CMK (cell line): ENCODE results near the gene NCAPH2.

Source experiments
- DNase-seq: peaks from one replicate; pipeline ENCODE4 v3.0.0-alpha.2; 2010; ENCODE audit warnings: low read depth

NCAPH2 gene

DNA sequence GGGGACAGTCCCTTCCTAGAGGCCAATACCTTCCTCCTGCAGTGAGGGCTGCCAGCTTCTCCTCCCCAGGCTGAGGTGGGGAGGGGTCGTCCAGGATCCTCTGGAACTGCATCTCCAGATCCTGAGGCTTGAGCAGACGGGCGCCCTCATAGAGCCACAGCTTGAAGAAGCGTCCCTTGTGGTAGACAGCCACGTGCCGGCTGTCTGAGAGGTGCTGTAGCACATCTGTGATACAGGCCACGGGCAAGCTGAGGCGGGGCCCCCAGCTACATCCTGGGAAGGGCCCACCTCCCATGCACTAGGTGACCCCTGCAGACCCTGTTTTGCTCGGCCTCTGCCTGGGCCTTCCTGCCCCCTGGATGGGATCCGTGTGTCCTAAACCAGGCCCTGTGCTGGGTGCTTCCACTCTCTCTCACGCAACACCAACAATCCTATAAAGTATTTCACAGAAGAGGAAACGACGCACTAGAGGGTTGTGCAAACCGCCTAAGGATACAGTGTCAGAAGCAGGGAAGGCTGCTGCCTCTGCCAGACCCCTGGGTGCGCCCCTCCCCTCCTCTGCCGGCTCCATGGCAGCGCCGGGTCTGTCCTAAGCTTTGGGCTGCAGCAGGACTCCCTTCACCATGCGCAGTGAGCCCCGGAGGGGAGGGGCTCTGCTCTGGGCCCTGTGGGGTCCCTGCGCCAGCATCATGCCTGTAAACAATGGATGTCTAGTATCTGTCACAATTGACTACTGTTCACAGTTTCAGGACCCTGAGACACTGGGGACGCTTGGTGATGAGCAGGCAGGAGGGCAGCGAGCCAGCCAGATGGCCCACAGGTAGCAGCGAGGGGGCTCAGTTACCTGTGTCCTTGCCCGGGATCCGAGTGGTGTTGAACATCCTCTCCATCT is 65.7 kb downstream of the NCAPH2 start:
- DNase-seq = no peak

DNA sequence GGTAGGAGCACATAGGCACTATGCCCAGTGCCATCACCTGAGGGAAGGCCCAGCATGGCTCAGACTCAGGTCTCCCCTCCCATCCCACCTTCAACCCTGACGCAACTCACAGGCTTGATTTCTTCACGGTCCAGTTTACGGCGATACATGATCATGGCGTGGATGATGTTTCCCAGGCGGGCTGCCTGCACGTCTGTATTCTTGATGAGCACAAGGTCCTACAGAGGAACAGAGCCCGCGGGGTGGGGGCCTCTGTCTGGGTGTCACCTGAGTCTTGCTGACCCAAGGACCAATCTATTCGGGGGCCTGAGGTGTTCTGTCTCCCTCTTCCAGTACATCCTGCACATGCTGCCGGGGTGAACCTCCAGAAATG is 66.3 kb downstream of the NCAPH2 start:
- no peak for DNase-seq
